CD1c-positive myeloid dendritic cell (primary cell): ENCODE measurements around the gene CREB5.
A peak's percentile ranks its signal among the peaks of the same experiment; 100 is the strongest.

Source experiments
- DNase-seq: peaks from one replicate; pipeline ENCODE4 v3.0.0-alpha.2; 2016; ENCODE audit errors: extremely low spot score

Gene CREB5

DNA sequence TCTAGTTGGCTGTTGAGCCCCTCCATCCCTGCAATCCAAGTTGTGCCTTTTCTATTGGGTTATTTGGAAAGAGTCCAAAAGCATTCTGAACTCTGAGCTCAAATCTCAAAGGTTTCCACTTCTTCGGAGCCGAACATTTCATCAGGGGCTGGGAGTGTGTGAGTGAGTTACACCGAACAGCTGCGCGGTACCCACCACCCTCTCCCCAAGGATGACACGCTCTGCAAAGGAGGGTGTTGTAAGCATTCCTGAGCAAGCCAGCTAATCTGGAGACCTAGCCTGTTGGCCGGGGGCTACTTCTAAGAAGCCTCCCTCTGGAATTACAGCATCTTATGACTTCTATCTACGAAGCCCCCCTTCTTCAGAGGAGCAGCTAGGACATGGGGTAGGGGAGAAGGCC, 270.5 kb downstream of the CREB5 start:
- no peak for DNase-seq

DNA sequence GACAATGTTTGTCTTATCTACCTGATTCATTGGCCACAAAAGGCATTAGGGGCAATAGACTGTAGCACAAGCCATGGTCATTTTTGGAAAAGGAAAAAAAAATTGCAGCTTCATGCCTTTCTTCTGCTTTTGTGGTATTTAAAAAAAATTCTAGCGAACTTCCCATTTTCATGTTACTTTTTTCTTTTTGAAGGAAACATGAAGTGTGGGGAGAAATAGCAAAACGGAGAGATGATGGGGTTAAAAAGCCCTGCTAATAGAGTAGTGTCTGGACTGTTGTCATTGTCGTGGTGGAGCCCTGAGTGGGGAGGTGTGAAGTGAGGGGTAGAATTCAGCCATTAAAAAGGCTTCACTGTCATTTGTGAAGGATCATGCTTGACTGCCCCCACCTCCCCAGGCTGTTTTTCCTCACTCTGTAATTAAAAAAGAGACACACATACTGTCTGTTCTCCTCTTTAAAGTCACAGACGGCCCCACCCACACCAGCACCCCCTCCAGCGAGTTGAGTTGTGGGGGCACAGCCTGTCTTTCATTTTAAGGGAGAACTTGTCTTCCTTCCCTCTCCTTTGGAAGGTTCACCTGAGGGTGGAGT, 272.4 kb downstream of the CREB5 start:
- DNase-seq: peak; percentile 84

DNA sequence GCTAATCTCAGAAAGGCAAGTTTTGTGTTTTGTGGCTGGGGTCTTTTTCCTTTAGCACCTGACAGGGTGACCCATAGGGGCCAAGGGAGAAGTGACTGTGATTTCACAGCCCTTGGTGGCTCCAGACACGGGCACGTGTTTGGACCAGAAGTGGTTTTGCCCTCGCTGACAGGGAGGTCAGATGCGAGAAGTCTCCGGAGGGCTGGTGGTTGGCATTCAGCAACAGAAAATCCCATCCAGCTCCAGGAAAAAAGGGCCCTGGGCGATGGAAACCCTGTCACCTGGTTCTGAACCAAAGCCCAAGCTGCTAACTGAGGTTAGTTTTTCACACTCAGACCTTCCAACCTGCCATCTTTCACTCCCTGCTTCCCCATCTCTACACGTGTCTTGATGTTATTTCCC, 272.9 kb downstream of the CREB5 start:
- peak; percentile 51 for DNase-seq

DNA sequence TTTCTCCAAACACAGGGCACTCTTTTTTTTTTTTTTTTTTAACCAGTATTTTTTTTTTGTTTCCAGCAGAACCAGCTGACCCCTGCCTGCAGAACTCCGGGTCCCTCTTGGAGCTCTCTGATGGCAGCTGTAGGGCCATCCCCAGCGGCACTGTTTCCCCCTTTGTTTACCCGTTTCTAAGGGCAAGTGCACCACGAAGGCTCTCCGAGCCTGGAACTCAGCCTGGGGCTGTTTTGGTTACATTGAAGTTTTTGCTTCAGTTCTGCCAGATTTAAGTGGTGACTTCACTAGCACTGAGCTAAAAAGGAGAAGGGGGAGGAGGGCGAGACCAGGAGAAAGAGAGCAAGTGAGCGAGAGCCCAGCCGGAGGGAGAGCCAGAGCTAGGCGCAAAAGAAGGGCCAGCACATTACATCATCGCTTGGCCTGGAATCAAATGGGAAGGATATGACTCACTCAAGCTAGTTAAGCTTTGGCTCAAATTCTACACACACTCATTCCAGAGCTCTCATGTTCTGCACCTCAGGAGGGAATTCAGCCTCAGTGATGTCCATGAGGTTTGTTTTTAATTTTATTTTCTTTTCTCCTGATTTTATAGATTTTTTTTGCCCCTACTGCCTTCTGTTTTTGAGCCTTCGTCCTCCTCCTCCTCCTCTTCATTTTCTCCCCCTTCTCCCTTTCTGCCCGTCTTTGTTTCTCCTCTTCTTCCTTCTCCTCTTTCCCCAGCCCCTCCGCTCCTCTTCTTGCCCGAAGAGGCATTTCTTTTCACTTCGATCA, 273.5 kb downstream of the CREB5 start:
- peak; percentile 92 for DNase-seq

DNA sequence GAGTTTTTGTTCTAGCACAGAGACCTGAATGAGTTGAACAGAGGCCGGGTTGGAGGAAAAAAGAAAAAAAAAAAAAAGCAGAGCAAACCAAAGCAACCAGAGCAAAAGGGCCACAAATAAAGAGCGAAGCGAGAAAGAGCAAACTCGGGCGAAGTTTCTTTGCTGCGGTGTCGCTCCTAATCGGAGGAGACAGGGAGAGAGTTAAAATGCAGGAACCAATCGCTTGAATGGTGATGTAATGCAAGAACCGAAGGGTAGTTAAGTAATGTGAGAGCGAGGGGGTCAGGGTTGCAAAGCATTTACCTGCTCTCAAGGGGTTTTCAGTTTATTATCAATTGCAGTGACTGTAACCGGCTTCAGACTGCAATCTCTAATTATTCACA, 274.1 kb downstream of the CREB5 start:
- DNase-seq: peak; percentile 62

DNA sequence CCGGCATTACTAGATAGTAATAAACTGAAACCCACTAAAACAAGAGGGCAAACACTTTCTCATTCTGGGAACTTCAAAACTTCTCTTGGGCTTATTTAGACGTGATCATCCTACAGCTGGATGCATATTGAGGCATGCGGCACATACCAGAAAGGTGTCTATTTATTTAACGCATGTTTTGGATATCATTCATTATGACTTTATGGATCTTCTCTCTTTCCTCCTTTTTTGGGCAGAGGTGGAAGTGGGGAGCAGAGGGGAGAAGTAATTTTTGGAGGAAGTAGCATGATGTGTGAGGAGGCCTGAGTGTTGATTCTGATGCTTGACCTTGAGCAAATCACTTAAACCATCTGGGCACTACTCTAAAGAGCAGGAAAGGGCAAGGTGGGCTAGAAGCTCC, 275.2 kb downstream of the CREB5 start:
- DNase-seq: peak; percentile 29

DNA sequence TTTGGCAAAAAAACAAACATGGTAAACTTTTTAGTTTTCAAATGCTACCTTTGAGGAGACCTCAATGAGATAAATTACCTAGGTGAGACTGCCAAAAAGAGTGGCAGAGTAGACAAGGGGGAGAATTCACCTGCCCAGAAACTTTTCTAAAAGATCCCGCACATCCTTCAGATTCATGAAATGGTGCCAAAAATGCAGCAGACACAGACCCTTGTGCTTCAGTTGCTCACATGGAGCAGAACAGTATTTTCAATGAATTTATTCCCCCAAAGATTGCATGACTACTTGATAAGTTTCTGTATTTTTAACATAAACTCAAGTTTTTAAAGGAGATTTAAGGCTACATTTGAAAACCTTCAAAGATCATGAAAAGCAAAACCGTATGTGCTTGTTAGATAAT, 275.9 kb downstream of the CREB5 start:
- DNase-seq: no peak

DNA sequence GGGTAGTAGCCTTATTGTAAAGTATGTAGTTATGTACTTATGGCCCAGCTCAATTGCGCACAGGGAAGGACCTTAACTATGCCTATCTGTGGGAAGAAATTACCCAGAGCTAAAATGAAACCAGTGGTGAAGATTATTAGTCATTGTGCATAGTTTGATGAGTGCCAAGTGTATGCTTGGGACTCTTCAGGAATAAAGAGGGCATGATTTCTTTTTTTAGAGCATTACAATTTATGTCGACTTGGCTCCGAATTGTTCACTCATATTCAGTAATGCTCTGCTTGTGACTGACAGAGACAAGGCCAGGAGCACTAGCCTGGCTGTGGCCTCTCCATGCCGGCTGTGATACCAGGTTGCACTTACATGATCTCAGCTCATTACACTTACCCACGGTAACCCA, 276.3 kb downstream of the CREB5 start:
- DNase-seq: no peak

DNA sequence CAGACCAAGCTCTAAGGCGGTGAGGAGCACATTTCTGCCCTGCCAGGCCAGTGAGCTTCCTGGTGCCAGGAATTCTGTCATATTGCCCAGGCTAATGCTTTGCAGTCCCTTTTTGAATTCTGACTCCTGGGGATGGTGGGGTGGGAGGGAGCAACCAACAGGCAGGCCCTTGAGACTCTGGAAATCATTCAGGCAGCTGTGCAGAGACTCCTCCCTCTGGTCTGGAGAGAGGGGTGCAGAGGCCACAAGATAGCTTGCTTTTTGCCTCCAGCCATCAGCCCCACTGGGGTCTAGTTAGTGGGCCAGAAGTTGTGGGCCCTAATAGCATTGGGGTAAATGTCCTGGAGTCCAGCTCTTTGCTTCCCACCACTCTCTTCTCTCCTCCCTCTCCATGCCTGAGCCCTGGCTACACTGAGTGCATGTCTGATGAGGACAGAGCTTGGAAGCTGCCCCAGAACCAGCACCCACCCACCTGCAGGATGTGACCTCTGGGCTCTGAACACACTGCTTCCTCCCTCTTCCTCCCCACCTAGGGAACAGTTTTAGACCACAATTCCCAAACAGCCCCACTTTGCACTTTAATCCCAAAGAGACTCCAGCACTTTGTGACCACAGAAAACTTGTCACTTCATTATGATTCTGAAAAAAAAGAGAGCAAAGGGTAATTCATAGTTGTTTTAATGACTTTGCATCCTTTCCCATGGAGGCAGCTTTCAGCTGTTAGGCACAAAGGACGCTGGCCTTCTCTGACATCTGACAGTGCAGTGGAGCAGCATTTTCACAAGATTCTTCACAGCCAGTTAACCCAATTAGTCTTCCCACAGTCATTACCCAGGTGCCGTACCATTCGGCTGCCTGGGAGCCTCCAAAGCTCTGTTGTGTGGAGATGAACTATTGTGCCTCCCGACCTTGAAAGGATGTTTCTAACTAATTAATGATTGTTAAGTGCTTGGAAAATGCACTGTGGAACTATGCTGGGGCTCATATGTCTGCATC, 283.3 kb downstream of the CREB5 start:
- no peak for DNase-seq

DNA sequence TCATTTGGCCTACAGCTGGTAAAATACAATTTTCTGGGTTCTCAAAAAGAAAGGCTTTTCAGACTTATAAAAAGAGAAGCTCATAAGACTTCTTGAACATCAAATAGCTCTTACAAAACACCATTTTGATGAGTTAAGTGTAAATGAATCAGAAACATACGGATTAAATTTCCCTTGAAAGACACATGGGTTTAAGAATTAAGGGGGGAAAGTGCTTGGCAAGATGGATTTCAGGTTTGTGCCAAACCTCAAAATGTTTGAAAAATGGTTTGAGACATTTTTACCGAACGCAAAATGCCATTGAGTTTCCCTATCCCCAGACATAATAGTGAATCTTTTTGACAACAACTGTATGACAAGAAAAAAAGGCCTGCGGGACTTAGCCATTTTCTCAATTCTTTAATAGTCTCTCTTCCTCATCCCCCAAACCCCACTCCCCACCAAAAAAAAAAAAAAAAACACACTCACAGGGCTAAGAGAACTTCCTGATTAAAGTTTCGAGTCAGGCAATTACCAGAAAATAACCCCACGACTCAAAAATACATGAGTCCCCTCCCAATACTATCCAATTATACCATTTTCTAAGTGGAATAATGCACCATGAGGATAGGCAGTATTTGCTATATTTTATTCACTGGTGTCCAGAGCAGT, 285.7 kb downstream of the CREB5 start:
- peak; percentile 14 for DNase-seq

DNA sequence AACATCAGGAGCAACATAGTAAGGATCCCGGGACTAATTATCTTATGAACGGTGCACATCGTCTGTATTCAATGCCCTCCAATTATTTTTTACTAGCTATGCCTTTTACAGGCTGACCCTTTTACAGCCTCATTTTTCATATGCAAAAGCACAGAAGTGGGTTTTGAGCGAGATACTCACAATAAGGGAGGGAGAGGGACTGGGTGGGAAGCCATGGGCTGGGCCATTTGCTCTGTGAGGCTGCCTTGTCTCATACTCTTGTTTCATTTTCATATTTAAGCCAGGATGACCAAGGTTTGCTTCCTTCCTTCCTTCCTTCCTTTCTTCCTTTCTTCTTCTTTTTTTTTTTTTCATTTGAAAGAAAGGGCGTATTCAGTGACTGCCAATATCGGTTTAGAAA, 286.5 kb downstream of the CREB5 start:
- no peak for DNase-seq

DNA sequence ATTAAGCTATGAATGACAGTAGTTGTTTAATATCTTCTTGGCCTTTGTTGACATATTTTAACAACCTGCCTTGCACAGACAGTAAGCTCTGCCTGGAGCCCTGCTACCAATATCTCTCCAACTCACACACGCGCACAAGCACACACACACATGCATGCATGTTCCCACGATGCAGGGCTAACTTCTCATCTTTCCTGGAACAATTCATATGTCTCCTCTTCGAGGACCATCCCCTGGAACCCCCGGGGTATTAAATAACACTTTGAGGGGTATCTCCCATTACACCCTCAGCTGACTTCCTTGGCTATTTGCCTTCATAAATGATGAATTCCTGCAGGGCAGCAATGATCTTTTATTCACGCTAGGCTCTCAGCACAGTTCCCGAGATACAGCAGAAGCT, 287.8 kb downstream of the CREB5 start:
- DNase-seq: no peak

DNA sequence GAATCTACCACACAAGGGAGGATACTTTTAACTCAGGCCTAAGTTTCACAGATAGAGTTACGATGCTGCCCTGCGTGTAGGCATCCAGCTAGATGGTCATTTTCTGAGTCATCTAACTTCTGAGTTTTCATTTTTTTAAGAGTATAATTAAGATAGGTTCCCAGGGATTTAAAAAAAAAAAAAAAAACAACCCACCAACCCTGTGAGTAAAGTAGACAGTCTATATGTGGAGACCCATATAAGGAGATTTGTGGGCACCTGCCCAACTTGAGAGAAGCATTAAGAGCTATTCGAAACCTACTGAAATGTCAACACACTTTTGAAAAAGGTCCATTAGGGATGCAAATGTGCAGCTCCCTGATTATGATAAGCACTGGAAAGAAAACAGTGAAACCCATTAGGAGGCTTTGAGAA, 288.5 kb downstream of the CREB5 start:
- DNase-seq: no peak

DNA sequence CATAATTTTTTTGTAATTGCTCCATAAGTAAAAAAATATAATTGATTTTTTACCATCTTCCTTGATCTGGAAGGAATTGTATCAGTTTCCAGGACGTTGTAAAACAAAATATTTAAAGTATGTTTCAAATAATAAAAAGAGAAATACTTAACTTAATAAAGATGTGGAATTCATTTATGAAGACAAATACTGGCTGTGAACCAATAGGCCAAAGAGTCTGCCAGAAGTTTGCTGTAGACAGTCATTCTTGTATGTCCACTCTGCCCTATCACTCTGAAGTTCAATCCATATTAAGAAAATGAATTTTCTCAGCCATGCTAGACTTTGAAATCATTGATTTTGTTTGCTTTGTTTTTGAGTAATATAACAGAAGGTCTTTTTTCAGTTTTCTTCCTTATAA, 289.4 kb downstream of the CREB5 start:
- no peak for DNase-seq

DNA sequence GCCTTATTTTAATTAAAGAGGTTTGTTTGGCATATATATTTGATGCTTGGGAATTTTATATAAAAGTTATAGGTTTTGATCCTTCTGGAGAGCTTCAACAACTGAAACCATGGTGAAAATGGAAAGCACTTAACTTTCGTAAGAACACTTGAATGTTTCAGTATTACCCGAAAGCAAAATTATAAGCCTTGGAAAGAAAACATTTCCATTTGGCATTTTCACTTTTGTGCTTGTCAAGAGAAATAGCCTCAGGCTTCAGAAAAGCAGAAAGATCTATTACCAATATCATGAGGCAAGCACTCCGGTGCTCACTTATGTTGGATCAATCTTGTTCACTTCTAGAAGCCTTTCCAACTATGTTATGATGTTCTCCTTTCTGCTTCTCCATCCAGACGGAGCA, 289.9 kb downstream of the CREB5 start:
- no peak for DNase-seq

DNA sequence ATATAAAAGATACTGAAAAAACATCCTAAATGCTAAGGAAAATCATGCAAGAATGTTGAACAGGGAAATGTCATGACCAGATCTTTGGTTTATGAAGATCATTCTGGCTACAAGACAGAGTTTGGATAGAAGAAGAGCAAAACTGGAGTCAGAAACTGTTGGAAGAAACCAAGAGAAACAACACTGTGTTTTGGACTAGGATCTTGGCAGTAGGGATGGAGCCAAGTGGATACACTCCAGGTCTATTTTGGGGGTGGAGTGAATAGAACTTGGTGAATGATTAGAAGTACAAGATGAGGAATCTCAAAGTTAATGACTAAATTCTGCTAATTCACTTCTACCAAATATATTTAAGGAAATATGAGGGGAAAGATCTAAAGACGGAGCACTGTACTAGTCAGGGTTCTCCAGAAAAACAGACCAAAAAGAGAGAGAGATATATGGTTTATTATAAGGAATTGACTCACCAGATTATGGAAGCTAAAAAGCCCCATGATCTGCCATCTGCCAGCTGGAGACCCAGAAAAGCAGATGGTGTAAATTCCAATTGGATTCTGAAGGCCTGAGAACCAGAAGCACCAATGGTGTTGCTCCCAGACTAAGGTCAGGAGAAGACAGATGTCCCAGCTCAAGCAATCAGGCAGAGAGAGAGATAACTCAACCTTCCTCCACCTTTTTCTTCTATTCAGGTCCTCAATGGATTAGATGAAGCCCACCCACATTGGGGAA, 290.9 kb downstream of the CREB5 start:
- no peak for DNase-seq

DNA sequence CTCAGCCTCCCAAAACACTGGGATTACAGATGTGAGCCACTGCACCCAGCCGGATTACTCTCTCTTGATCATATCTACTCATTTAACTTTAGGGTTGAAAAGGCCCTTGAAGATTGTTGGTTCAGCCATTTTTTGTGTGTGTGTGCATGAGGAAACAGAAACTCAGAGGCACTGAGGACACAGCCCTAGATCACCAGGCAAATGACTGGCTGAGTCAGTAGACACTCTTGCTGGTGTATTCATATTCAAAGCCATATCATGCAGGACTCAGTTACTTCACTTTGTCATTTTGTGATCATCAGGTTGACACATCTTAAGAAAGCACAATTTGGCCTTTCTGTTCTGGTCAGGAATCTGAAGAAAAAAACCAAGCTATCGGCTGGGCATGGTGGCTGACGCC, 292.4 kb downstream of the CREB5 start:
- no peak for DNase-seq

DNA sequence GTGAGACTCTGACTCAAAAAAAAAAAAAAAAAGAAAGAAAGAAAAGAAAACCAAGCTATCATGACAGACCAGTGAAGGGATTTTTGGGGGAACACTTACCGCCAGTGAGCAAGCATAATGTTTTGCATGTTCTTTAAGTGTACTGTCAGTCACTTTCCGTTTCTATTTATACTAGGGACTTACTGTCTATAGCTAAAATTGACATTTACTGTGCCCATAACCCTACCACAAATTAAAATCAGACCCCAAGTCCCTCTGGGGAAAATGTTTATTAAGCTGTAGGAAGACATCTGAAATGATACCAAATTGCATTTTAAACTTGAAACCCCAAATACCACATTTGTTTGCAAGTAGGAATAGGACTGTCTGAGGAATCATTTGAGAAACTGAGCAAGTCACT, 293.0 kb downstream of the CREB5 start:
- no peak for DNase-seq

DNA sequence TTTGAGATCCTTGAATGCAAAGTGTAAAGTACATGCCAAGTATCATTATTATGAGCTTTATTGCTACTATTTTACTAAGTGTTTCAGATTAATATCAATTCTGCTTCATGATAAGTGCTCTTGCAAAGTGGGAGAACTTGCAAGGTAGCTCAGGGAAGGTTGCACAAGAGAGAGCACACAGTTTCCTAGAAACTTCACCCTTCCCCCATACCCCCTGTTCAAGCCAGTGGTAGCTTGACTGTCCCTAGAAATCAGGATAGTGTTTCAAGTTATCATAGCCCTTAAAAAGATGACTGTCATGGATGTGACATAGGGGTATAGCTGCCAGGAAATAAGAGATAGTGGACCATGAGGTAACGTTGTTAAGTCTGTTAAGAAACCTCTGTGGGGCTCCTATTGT, 294.3 kb downstream of the CREB5 start:
- DNase-seq: no peak

DNA sequence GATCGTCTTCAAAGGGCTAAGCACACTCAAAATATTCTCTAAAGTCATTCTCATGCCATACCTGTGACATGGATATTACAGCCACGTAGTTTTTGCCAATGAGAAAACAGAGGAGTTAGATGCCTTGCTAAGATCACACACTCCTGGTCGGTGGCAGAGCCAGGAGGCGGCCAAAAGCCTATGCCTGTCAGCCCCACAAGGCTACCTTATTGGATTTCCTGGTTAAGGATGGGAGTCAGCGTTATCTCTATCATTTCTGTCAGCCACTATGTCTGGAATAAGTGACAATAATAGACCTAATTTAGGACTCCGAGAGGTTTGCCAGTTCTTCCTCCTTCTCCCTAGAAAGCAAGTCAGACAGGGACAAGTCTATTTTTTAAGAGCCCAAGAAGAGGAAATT, 295.0 kb downstream of the CREB5 start:
- no peak for DNase-seq
